ENCODE data around the gene TMEM232. TPM values are rescaled to one million over a fixed set of nuclear protein-coding genes. Genes with fewer than 3 reads are reported as not detected.
A peak's percentile ranks its signal among the peaks of the same experiment; 100 is the strongest.

TMEM232 gene
- total and polyA plus RNA-seq, 2 of the 4 experiments (the other 2 are of a cell fraction), result 0.17 to 0.36 TPM

DNA sequence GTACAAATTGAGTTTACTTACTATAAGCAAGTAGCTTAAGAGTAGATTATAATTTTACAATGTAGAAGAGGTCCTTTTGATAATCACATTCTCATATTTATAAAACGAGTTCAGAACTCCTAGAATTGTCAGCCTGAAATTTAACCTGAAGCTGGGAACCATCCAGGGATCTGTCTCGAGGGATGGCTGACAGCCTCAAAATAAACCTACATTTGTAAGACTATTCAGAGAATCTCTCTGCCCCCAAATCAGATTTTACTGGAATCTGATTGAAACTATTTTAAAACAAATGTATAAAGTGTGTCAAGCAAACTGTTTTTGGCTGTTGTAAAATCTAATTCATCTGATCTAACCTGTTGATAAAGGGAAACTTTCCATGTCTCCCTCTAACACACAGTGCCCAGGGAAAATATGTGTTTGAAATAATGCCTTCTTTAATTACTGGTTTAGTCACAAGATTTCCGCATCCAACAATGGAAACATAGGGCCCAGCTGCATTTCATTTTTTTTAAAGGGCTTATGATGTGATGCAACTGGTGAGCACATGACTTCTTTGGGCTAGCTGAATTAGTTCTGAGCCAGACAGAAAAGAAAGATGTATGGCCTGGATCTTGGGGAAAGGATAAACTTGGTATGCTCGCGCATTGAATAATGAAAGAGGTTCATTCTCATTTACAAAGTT is 42.7 kb upstream of the TMEM232 start:
- H3K9me1 ChIP-seq (ENCODE audit: insufficient read depth, low read length), result no peaks in the 10 kb centered on the region
- H2BK15ac ChIP-seq (ENCODE audit: low read depth, low read length), result no peak overlapping the region
- no peak overlapping the region for H3K23ac ChIP-seq (ENCODE audit: low read depth, low read length)
- BruUV-seq (replicated peaks), result no TSS peak
- no peak overlapping the region for H3K9ac ChIP-seq (ENCODE audit: low read depth, low read length)
- no peak overlapping the region; the same call in 1 of the 2 replicates for H3K4ac ChIP-seq (ENCODE audit: low read depth, low read length)
- dilution Hi-C loops (cut with HindIII; ENCODE audit: low sequenced_read_pairs, unreplicated experiment), result no loop called here
- H4K20me1 ChIP-seq (ENCODE audit: insufficient read depth, low read length), result no peaks in the 10 kb centered on the region
- ATAC-seq (ENCODE audit: low read depth) (peak; percentile 62), DNase-seq (peak; percentile 83)
- no peaks in the 10 kb centered on the region for H3K27me3 ChIP-seq (ENCODE audit: control insufficient read depth, insufficient read depth, low read length)
- H3K4me3 ChIP-seq (ENCODE audit: insufficient read depth, low read depth, low read length), result no peak overlapping the region
- no peak overlapping the region for H2BK120ac ChIP-seq (ENCODE audit: low read depth, low read length)
- no peak overlapping the region for H3K14ac ChIP-seq (replicated peaks; ENCODE audit: low read depth, low read length)
- intact Hi-C loops (cut with micrococcal nuclease), result loop anchor here (5.0 to 10.0 kb wide), 3 partner anchors 128 to 986 kb away; partner anchors contain the start of gene NREP
- no peak overlapping the region for H2BK5ac ChIP-seq (ENCODE audit: low read depth, low read length, poor library complexity, severe bottlenecking)
- no peaks in the 10 kb centered on the region for H3K9me3 ChIP-seq (ENCODE audit: control insufficient read depth, insufficient read depth, low read length)
- H3K4me2 ChIP-seq (ENCODE audit: low read depth, low read length), result no peak overlapping the region; the same call in 1 of the 2 replicates
- H3K27ac ChIP-seq (ENCODE audit: insufficient read depth, low read length), result peak overlapping the region; percentile 69; the same call in 1 of the 2 replicates
- in situ Hi-C loops (cut with MboI; ENCODE audit: low sequenced_read_pairs), result loop anchor here (25.0 kb wide), 2 partner anchors 693 to 1393 kb away; no protein-coding TSS in a partner anchor
- no peak overlapping the region for H2AFZ ChIP-seq (replicated peaks; ENCODE audit: low read length, poor library complexity)
- no peak overlapping the region for H2AK5ac ChIP-seq (ENCODE audit: low read depth, low read length)
- CTCF ChIA-PET, result interaction anchor here (0.9 kb wide), 1 partner anchor 1739 kb away, joined by 3 read pairs; no protein-coding TSS in a partner anchor
- 0 out of 2 replicates have a peak, but pooled peaks cover 2% of the 10 kb centered on the region for H3K4me1 ChIP-seq (ENCODE audit: control insufficient read depth, insufficient read depth, low read length)
- H2BK20ac ChIP-seq (ENCODE audit: low read depth, low read length), result no peak overlapping the region
- H2AK9ac ChIP-seq (replicated peaks; ENCODE audit: low read depth, low read length, poor library complexity), result no peak overlapping the region
- H4K8ac ChIP-seq (ENCODE audit: low read depth in 2 of 2, low read length in 2 of 2), result peak overlapping the region in 1 of 2 experiments; percentile 19; a peak in 1 of 4 replicates
- H4K91ac ChIP-seq (ENCODE audit: insufficient read depth, low read depth, low read length), result no peak overlapping the region
- no peaks in the 10 kb centered on the region for H3K36me3 ChIP-seq (ENCODE audit: control insufficient read depth, insufficient read depth, low read length)
- no peak overlapping the region; the same call in 1 of the 2 replicates for H4K5ac ChIP-seq (ENCODE audit: low read depth, low read length)
- POLR2A ChIA-PET (ENCODE audit: unreplicated experiment), result no interaction called here
- 0 out of 2 replicates have a peak overlapping the region, but pooled peaks have one; percentile 24 for H3K18ac ChIP-seq (ENCODE audit: low read depth, low read length)
- no peak overlapping the region for H3K56ac ChIP-seq (ENCODE audit: extremely low read depth, insufficient read depth, low read length)
- H3K79me1 ChIP-seq (ENCODE audit: low read depth in 1 of 2, low read length in 2 of 2), result no peaks in the 10 kb centered on the region
- WGBS, 2 experiments (ENCODE audit: extremely low coverage in 2 of 2, insufficient read length in 1 of 2), result no CpG with 5 or more reads among the region's 5 CpGs
- TF ChIP-seq CEBPB (IDR thresholded peaks at IDR 0.05; ENCODE audit: low read depth, low read length), result peak; percentile 90
- TF ChIP-seq POLR2A (IDR thresholded peaks at IDR 0.05; ENCODE audit: low read depth, low read length), result no peak
- TF ChIP-seq, protein P1, sequence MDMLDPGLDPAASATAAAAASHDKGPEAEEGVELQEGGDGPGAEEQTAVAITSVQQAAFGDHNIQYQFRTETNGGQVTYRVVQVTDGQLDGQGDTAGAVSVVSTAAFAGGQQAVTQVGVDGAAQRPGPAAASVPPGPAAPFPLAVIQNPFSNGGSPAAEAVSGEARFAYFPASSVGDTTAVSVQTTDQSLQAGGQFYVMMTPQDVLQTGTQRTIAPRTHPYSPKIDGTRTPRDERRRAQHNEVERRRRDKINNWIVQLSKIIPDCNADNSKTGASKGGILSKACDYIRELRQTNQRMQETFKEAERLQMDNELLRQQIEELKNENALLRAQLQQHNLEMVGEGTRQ (IDR thresholded peaks at IDR 0.05; ENCODE audit: low read depth, low read length), result peak; percentile 51; the same call in 1 of the 2 replicates
